ENCODE measurements around the gene SIRPA.

The SIRPA gene

DNA sequence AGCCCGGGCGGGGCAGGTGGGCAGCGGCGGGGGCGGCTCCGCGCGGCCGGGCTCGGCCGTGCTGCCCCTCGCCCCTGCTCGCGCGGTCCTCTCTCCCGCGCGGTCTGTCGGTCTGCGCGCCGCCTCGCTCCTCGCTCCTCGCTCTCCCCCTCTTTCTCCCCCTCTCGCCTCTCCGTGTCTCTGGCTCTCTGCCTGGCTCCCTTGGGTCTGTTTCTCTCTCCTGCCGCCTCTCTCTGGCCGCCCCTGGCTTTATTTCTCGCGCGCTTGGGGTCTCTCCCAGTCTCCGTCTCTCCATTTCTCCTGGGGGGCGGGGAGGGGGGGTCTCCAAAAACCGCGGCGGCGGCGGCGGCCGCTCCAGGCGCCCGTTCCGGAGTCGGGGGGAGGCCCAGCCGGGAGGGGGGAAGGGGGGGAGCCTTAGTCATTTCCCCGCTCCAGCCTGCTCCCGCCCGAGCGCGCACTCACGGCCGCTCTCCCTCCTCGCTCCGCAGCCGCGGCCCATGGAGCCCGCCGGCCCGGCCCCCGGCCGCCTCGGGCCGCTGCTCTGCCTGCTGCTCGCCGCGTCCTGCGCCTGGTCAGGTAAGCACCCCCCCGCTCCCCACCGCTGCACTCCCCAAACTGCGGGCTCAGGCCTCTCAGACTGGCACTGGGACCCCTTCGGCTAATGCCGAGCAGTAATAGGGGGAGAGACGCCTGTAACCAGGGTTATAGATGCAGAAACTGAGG is at the start of gene SIRPA:
SIRPA (plus strand) TSS at position 457 of the 723 bp plus-strand sequence; CDS start at position 498, 41 bp downstream.
- no peak for DNase-seq (ENCODE audit: low read depth in 2 of 2)

DNA sequence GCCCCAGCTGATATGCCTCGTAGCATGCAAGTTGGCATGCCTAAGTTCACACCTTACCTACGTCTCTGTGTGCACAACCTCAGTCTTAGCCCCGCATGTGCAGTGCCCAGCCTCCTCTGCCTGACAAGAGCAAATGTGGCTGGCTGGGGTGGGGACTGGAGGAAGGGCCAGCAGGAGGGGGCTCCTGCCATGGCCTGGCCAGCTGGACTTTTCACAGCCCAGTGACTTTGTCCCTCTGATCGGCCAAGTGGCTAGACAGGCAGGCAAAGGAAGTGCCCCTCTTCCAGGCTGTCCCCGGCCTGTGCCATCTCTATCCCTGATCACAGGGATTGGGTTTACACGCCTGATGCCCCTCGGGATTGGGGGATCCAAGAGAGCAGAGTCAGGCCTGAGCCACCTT is 49.5 kb upstream of the SIRPA start:
- DNase-seq (ENCODE audit: low read depth in 2 of 2) = no peak

DNA sequence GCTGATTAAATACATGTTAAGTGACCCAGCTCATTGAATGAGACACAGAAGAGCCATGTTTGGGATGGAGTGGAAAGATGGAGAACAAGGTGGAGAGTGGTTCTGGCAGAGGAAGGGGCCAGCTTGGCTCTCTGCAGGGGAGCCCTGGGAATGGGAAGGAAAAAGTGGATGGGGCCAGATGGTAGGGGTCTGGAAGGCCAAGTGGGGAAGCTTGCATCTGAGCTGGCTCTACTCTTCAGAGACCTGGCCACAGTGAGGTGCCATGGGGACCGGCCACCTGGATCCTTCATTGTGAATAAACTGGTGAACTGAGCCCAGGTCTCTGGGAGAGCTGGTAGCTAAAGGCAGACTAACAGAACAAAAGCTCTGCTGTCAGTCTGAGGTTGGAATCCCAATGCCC is 48.9 kb upstream of the SIRPA start:
- no peak for DNase-seq (ENCODE audit: low read depth in 2 of 2)

DNA sequence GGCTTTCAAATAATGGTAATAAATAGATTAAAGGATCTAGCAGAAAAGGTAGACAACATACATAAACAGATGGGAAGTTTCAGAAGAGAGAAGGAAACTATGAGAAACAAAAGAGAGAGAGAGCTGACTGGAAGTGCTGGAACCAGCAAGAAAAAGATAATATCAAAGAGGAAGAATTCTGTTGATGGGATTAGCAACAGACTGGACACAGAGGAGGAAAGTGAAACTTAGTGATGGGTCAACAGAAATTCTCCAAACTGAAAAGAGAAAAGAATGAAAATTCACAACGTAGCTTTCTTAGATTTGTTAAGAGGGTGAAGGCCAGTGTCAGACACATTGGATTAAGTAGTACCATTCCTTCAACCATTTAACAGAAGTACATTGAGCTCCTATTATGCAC is 48.3 kb upstream of the SIRPA start:
- DNase-seq (ENCODE audit: low read depth in 2 of 2) = no peak

DNA sequence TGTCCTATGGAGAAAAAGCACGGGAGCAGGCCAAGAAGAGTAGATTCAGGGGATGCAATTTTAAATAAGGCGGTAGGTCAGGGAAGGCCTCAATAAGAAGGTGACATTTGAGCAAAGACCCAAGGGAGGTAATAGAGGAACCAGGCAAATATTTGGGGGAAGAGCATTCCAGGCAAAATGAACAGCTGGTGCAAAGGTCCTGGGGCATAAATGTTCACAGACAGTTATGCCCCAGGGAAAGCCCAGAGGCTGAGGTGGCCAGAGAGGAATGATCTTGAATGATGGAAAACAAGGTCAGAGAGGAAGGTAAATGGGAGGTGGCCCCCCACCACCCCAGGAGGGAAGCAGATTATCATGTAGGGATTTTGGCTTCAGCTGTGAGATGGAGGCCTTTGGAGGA is 47.4 kb upstream of the SIRPA start:
- no peak for DNase-seq (ENCODE audit: low read depth in 2 of 2)

DNA sequence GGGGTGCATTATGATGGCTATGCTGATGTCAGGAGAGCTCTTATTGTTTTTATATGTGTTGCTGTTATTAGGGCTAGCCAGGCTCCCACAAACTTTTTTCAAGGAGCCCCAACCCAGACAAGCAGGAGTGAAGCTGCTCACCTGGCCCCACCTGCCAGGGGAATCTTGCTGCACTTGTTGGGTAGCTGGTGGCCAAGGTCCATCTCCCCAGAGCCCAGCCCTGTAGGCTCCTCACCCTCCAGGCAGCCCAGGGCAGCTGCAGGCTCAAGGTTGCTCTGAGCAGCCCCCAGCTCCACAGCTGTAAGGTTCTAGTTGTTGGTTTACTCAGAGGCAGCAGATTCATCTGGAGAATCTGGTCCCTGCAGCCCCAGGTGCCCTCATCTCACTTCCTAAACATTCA is 46.8 kb upstream of the SIRPA start:
- DNase-seq (ENCODE audit: low read depth in 2 of 2) = no peak

DNA sequence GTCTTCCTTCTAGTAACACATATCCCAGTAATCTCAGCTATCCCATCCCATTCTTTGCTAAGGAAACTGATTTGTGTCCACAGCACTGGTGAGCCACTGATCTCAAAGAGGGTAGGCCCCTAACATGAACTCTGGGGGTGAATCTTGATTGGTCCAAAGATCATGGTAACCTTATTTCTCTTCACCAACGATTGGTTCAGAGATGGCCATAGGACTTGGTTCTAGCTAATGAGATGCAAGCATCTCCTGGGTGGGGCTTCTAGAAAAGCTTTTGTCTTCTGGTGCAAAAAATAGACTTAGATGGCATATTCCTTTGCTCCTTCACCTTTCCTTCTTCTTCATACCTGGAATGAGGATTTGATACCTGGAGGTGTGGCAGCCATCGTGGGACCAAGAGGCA is 43.8 kb upstream of the SIRPA start:
- DNase-seq (ENCODE audit: low read depth in 2 of 2) = no peak

DNA sequence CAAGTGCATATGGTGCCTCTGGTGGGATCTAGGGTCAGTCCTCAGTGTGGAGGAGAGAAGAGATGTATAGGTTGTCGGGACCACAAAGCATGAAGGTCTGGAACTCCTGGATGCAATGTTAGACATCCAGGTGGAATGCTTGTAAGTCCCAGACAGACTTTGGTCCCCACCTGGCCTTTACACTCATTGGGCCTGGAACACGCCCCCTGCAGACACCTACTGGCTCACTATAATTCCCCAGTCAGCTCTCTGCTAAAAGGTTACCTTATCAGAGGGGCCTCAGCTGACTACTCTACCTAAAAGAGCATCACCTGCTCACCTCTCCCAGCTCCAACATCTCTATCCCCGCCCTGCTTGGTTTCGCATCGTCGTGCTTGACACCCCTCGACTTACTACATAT is 41.7 kb upstream of the SIRPA start:
- no peak for DNase-seq (ENCODE audit: low read depth in 2 of 2)

DNA sequence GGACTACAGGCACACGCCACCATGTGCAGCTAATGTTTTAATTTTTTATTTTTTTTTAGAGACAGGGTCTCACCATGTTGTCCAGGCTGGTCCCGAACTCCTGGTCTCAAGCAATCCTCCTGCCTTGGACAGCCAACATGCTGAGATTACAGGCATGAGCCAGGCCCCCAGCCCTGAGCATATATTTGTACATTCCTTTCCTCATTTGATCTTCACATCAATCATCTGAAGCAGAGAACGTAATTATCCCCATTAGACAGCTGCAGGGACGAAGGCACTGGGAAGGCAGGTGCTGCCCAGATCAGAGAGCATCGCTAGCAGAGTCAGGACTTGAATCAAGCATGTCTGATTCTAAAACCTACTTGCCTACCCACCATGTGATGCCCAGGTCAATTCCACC is 41.0 kb upstream of the SIRPA start:
- DNase-seq (ENCODE audit: low read depth in 2 of 2) = no peak

DNA sequence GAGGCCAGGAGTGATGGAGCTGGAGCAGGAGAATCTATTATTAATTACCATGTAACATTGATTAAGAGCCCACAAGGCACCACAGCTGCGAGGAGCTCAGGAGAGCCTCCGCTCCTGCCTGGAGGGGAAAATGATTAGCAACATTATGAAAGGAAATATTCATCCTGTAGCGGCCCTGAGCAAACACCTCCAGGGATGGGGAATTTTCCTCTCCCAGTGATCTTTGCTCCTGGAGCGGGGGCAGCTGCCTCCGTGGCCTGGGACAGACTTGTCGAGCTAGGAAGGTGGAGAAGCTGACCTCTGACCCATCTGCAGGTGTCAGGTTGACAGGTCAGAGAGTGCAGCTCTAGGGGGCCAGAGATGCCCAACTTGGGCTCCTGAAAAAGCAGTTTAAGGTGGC is 40.1 kb upstream of the SIRPA start:
- DNase-seq (ENCODE audit: low read depth in 2 of 2) = no peak

DNA sequence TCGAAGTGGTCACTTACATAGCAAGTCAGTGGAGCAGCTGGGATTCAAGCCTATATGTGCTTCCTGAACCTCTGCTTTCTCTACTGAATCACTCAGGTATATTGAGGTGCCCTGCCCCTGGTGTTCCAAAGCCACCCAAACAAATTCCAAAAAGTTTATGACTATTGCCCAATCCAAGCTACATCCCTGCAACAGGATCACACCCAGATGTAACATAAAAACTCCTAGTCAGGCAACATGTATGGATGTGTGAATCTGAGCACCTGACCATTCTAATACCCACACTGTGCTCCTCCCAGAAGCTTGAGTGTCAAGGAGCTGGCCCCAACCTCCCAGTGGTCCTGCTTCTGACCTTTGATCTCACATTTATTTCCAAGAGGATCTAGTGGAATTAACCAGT is 39.5 kb upstream of the SIRPA start:
- DNase-seq (ENCODE audit: low read depth in 2 of 2) = no peak

DNA sequence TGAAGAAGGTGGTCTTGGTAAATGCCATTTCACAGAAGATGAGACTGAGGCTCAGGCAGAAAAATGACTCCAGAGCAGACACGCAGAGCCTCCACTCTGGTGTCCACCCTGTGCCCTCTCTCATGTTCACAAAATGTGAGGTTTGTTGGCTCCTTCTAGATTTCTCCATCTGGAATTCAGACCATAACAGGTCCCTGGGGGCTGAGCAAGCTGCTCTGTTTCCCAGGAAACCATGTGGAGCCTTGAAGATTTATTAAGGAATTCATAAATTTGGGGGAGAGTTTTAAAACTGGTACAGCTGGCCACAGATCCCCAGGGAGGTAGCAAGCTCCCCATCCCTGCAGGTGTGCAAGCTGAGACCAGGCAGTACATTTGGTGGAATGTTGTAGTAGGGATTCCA is 38.8 kb upstream of the SIRPA start:
- DNase-seq (ENCODE audit: low read depth in 2 of 2) = no peak

DNA sequence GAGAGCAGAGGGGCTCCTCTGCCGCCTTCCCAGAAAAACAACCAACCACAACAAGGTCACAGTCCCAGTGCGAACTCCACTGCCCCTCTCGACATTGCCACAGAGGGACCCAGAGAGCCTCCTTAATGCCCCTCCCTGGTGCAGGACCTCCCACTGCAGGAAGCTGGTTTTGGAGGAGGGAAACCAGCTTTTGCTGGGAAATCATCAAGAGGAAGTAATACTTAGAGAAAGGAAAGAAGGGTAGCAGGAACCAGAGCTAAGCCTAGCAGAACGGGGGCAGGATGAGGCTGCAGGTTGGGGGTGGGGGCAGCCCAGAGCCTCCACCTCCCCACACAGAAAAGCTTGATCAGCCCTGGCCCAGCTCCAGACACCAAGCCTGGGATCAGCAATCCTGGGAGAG is 37.7 kb upstream of the SIRPA start:
- DNase-seq (ENCODE audit: low read depth in 2 of 2) = no peak

DNA sequence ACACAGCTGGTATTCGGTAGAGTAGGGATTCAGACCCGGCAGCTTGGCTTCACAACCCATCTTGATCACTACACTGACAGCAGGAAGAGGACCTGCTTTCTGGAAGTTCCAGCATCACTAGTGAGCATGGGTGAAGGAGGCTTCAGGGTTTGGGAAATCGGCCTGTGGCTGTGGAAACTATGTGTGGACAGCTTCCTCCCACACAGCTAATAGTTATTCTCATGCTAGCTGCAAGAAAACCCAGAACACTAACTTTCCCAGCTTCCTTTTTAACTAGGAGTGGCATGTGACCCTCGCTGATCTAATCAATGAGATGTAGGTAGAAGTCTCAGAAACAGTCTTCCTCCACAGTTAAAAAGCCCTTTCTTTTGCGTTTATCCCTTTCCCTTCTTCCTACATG is 36.3 kb upstream of the SIRPA start:
- no peak for DNase-seq (ENCODE audit: low read depth in 2 of 2)

DNA sequence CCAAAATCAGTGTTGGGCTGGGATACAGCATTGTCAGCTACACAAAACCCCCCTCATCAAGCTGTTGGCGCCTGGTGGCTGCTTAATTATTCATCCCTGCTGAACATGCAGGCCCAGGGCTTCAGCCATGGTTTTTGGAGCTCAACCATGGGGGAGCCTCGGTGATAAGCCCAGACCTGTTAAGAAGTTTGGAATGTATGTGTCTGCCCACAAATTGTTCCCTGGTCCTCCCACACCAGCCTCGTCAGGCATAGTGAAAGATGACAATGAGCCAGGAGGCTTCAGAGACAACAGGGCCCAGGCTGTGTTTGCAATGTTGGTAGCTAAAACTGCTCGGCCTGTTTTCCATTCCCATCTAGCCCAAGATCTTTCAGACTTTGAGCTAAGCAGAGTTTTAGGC is 34.8 kb upstream of the SIRPA start:
- DNase-seq (ENCODE audit: low read depth in 2 of 2) = no peak

DNA sequence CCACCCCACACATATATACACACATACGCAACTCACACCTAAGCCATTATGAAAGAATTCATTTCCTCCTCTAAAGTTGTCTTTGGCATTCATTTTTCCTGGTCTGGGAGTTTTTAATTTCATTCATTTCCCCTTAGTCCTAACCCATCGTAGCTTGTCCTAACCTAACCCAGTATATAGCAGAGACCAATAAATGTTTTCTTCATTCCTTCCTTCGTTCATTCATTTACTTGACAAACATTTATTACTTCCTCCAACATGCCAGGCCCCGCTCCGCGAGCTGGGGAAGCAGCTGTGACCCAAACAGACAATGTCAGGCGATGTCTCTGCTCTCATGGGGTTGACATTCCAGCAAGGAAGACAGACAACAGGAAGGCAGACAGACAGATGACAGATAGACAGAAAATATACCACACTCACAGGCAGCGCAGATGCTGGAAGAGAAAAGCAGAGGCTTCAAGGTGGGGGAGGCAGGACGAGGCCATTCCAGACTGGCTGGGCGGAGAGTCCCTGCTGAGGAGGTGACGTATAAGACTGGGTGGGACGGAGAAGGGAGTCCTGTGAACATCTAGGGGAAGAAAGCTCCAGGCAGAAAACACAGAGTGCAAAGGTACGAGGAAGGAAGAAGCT is 33.7 kb upstream of the SIRPA start:
- no peak for DNase-seq (ENCODE audit: low read depth in 2 of 2)

DNA sequence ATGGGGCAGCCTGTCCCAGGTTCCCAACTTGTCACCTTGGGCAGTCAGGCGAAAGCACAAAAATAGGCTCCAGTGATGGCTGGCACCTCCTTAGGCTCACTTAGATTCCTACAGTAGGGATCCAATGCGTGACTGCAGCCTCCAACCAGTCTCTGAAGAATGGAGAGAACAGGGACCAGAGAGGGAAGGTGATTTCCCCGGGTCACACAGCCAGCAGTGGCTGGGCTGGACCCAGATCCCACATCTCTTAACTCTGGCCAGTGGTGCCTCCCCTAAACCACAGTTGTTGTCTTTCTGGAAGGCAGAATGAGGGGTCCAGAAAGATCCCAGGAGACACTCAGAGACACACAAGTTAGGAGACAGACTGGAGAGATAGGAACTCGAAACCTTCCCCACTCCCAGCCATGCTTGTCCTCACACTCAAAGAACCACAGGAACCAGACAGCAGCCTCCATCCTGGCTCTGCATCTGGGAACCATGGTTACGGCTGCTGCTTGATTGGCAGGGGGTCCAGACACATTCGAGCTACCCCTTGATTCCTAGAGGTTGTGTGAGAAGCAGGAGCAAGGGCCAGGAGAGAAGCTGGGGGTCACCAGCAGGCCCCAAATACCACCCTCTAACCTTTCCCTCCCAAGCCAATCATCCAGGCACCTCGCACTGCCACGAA is 33.1 kb upstream of the SIRPA start:
- no peak for DNase-seq (ENCODE audit: low read depth in 2 of 2)

DNA sequence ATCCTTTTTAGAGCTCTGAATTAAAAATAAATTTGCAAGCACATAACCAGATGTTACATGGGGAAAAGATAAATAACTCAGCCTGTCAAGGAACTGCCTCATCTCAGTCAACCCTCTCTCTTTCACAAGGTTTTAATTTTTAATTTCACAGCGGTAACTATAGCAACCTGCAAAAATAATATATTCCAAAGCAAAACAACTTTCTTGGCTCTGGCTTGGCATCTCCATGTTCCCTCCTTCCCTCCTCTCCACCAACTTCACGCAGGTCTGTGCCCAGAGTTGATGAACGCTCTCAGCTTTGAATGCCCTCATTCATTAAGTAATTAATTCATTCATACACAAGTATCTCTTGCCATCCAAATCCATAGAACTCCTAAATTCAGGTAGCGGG is 32.5 kb upstream of the SIRPA start:
- no peak for DNase-seq (ENCODE audit: low read depth in 2 of 2)

DNA sequence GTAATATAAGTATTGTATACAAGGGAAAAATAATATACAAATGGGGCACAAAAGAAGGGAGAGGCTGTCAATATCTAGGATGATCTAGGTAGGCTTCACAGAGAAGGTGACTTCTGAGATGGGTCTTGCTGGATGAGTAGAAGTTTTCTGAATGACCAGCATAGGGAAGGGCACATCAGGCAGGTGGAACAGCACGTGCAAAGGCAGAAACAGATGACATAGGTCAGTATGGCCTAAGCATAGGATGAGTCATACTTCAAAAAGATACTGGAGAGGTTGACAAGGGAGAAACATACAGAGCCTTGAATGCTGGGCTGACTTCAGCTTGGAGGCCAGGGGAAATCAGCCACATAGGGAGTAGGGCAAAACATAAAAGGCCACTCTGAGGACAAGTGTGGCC is 31.9 kb upstream of the SIRPA start:
- no peak for DNase-seq (ENCODE audit: low read depth in 2 of 2)

DNA sequence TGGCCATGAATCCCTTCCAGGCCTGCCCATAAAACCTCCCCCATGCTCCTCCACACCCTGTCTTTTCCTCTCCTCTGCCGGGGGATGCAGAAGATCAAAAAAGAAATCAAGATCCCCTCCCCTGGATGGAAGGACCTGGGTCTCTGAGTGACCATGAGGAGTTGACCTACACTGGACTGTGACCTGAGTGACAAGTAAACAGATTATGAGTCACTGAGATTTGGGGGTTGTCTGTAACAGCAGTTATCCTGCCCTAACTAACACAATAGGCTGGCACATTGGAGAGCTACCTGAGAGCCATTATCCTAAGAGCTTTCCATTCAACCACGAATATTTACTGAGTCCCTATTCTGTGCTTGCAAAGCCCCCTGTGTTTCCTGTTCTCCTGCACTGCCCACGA is 28.4 kb upstream of the SIRPA start:
- no peak for DNase-seq (ENCODE audit: low read depth in 2 of 2)

DNA sequence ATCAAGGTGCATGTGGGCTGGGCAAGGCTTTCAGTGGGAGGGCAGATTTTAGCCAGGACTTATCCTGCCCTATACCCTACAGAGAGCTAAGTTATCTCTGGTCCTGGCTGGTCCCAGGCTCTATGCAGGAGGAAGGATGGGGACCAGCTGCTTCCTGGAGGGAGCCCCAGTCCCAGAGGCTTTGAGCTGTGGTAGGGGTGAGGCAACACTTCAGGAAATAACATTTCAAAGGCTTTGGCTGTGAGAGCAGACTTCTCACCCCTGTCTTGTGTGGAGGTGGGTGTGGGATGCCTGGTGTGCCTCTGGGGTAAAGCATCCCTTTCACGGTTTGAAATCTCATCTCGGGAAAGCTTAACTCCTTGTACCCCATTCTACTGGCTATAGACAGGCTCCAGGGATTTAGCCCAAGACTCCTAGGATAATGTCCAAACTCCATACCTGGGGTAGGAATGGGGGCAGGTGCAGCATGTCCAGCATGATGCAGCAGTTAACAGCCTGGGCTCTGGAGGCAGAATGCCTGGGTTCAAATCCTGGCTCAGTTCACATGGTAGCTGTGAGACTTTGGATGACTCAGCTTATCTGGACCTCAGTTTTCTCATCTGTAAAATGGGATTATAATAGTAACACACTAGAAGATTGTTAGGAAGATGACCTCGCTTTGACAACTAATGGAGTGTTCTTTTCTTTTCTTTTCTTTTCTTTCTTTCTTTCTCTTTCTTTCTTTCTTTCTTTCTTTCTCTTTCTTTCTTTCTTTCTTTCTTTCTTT is 27.5 kb upstream of the SIRPA start:
- DNase-seq (ENCODE audit: low read depth in 2 of 2) = no peak

DNA sequence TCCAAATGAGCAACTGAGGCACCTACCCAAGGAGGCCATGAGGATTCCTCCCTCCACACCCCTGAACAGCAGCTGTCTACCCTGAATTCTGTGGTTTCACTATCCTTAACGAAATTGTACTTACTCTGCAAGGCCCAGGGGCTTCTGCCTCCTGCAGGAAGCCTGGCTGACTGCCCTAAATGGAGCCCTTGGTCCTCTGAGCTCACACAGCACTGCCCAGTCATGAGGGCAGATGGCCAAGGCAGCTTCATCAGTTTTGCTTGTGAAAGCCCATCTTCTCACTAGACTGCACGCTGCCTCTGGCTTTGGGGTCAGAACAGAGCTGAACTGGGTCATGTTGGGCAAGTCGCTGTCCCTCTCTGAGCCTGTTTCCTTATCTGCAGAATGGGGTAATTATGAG is 26.4 kb upstream of the SIRPA start:
- no peak for DNase-seq (ENCODE audit: low read depth in 2 of 2)

DNA sequence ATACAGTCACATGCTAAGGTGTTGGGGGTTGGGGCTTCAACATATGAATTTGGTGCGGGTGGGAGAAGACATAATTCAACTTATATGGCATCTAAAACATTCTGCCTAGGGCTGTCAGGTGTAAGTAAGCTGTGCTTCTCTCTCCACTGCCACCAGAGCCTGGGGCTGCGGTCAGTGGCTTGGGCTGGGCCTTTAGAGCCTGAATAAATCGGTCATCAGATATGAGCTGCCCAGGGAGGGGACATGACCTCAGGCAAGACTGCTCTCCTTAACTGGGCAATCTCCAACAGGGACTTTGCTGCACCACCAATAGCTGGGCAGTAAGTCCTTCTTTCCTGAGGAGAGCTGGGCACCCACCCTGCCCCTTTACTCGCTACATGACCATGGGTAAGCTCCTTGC is 24.9 kb upstream of the SIRPA start:
- no peak for DNase-seq (ENCODE audit: low read depth in 2 of 2)
